ENCODE results near the gene SCFD2. TPM values are rescaled to one million over a fixed set of nuclear protein-coding genes. Genes with fewer than 3 reads are reported as not detected.
"Not testable (repeated sequence)": the region's sequence is repeated elsewhere in the genome, so short reads cannot be mapped to it uniquely, and the experiment has no call there.

Gene SCFD2
- total RNA-seq, 3 donors from 2014 or later = 22.8 to 33.8 (median 25.0) TPM

DNA sequence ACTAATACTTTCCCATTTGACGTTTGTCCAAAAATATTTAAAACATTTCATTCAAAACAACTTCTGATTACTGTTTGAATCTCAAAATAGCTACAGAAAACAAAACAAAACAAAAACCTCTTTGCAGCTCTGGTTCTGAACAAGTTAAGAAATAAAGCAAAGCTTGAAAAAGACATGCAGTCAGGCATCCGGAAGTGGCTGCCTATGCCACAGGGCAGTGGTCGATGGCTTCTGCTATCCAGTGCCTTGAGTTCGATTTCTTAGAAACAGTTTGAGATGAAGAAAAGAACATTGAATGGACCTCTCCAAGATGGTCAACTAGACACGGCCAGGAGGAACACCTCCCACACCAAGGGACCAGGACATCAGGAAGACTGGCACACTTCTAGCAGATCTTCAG, 125.3 kb downstream of the SCFD2 start:
- peaks cover 1 to 10% of the 10 kb centered on the region in 2 donors for H3K9me3 ChIP-seq
- H3K4me1 ChIP-seq = no peaks in the 10 kb centered on the region
- TF ChIP-seq POLR2A (IDR thresholded peaks at IDR 0.05) (no peak), POLR2AphosphoS5 (IDR thresholded peaks at IDR 0.05) (no peak)
- TF ChIP-seq, protein P1, sequence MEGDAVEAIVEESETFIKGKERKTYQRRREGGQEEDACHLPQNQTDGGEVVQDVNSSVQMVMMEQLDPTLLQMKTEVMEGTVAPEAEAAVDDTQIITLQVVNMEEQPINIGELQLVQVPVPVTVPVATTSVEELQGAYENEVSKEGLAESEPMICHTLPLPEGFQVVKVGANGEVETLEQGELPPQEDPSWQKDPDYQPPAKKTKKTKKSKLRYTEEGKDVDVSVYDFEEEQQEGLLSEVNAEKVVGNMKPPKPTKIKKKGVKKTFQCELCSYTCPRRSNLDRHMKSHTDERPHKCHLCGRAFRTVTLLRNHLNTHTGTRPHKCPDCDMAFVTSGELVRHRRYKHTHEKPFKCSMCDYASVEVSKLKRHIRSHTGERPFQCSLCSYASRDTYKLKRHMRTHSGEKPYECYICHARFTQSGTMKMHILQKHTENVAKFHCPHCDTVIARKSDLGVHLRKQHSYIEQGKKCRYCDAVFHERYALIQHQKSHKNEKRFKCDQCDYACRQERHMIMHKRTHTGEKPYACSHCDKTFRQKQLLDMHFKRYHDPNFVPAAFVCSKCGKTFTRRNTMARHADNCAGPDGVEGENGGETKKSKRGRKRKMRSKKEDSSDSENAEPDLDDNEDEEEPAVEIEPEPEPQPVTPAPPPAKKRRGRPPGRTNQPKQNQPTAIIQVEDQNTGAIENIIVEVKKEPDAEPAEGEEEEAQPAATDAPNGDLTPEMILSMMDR (IDR thresholded peaks at IDR 0.05) = no peak
- no peak for DNase-seq (ENCODE audit: low spot score in 2 of 2)
- no peak overlapping the region for H3K27ac ChIP-seq
- intact Hi-C loops (cut with DNase I; ENCODE audit: low total_unique reads) = no loop called here
- H3K27me3 ChIP-seq = no peaks in the 10 kb centered on the region
- no peaks in the 10 kb centered on the region for H3K36me3 ChIP-seq
- no peak overlapping the region for H3K4me3 ChIP-seq

DNA sequence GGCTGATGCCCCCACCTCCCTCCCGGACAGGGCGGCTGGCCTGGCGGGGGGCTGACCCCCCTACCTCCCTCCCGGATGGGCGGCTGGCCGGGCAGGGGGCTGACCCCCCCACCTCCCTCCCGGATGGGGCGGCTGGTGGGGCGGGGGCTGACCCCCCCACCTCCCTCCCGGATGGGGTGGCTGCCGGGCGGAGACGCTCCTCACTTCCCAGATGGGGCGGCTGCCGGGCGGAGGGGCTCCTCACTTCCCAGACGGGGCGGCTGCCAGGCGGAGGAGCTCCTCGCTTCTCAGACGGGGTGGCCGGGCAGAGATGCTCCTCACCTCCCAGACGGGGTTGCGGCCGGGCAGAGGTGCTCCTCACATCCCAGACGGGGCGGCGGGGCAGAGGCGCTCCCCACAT, 127.5 kb downstream of the SCFD2 start:
- H3K4me1 ChIP-seq; H3K27ac ChIP-seq; H3K36me3 ChIP-seq; H3K27me3 ChIP-seq; H3K9me3 ChIP-seq; intact Hi-C loops (cut with DNase I; ENCODE audit: low total_unique reads); H3K4me3 ChIP-seq; DNase-seq (ENCODE audit: low spot score in 2 of 2): not testable (repeated sequence)

DNA sequence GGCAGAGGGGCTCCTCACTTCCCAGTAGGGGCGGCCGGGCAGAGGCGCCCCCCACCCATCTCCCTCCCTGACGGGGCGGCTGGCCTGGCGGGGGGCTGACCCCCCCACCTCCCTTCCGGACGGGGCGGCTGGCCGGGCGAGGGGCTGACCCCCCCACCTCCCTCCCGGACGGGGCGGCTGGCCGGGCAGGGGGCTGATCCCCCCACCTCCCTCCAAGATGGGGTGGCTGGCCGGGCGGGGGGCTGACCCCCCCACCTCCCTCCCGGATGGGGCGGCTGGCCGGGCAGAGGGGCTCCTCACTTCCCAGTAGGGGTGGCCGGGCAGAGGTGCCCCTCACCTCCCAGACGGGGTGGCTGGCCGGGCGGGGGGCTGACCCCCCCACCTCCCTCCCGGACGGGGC, 128.1 kb downstream of the SCFD2 start:
- H3K4me1 ChIP-seq; H3K27me3 ChIP-seq; H3K9me3 ChIP-seq; intact Hi-C loops (cut with DNase I; ENCODE audit: low total_unique reads); H3K4me3 ChIP-seq; H3K27ac ChIP-seq; H3K36me3 ChIP-seq; DNase-seq (ENCODE audit: low spot score in 2 of 2): not testable (repeated sequence)

DNA sequence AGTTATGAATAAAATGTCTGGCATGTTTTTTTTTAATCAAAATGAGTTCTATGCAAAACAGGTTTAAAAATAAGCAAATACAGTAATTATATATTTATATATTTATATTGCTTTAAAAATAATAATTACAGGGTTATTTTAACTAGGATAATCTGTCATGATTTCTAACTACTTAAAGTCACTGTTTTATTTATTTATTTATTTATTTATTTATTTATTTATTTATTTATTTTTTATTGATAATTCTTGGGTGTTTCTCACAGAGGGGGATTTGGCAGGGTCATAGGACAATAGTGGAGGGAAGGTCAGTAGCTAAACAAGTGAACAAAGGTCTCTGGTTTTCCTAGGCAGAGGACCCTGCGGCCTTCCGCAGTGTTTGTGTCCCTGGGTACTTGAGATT, 129.2 kb downstream of the SCFD2 start:
- H3K9me3 ChIP-seq; DNase-seq (ENCODE audit: low spot score in 2 of 2); intact Hi-C loops (cut with DNase I; ENCODE audit: low total_unique reads); H3K36me3 ChIP-seq; H3K4me3 ChIP-seq; H3K27me3 ChIP-seq; H3K27ac ChIP-seq; H3K4me1 ChIP-seq: not testable (repeated sequence)

DNA sequence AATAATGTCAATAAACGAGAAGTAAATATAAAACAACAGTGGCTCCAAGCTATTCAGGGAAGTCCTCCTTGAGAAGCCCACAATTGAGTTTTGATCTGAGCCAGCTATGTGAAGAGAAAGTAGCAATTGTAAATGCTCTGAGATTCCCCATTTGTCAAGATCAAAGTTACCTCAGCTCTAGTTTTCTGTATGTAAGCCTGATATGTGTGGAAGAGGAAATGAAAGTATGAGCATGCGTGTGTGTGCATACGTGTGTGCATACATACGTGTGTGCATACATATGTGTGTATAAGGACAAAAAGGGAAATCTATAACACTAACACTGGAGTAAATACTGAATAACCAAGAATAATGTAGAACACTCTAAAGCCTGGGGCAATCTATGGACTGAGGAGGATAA, 130.3 kb downstream of the SCFD2 start:
- intact Hi-C loops (cut with DNase I; ENCODE audit: low total_unique reads) = no loop called here
- no peak overlapping the region for H3K27ac ChIP-seq
- DNase-seq (ENCODE audit: low spot score in 2 of 2) = no peak
- H3K36me3 ChIP-seq = no peaks in the 10 kb centered on the region
- TF ChIP-seq POLR2A (IDR thresholded peaks at IDR 0.05) = no peak
- TF ChIP-seq, protein P1 (IDR thresholded peaks at IDR 0.05) = no peak
- TF ChIP-seq POLR2AphosphoS5 (IDR thresholded peaks at IDR 0.05) = no peak
- no peaks in the 10 kb centered on the region for H3K4me1 ChIP-seq
- H3K4me3 ChIP-seq = no peak overlapping the region
- no peaks in the 10 kb centered on the region for H3K27me3 ChIP-seq
- no peaks in the 10 kb centered on the region for H3K9me3 ChIP-seq

DNA sequence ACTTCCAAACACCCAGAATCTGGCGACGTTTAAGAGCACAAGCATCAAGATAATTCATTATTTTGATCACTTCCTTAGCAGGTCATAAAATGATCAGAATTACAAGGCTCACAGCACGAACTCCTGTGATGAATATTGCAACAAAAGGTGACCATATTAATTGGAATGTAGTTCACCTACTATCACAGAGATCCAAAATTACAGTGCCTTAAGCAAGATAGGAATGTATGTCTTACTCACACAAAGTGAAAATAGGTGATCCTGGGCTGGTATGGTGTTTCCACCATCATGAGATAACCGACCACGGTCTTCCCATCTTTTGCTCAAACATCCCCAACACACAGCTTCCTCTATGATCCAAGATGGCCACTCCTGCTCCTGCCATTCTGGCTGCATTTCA, 131.2 kb downstream of the SCFD2 start:
- no peaks in the 10 kb centered on the region for H3K27me3 ChIP-seq
- H3K4me1 ChIP-seq = no peaks in the 10 kb centered on the region
- TF ChIP-seq POLR2AphosphoS5 (IDR thresholded peaks at IDR 0.05) (no peak), POLR2A (IDR thresholded peaks at IDR 0.05) (no peak)
- TF ChIP-seq, protein P1 (IDR thresholded peaks at IDR 0.05) = no peak
- no peaks in the 10 kb centered on the region for H3K36me3 ChIP-seq
- H3K9me3 ChIP-seq = no peaks in the 10 kb centered on the region
- H3K27ac ChIP-seq = no peak overlapping the region
- no peak for DNase-seq (ENCODE audit: low spot score in 2 of 2)
- H3K4me3 ChIP-seq = no peak overlapping the region
- intact Hi-C loops (cut with DNase I; ENCODE audit: low total_unique reads) = no loop called here

DNA sequence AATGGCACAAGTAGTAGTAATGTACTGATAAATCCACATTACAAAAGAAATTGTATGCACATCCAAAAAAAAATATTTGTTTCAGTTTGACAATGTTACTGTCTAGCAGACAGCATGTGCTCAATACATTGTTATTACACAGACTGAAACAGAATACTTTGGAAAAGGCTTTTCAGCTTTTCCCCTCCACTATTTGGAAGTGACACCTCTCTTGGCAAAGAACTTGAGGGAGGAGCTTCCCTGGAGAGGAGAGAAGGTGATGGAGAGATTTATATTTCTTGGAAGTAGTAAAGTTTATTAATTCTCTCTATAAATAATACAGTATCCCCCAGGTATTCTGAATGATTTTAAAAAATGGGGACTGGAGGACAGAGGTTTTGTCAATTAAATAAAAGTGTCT, 131.8 kb downstream of the SCFD2 start:
- no peaks in the 10 kb centered on the region for H3K4me1 ChIP-seq
- H3K27me3 ChIP-seq = no peaks in the 10 kb centered on the region
- H3K9me3 ChIP-seq = no peaks in the 10 kb centered on the region
- no peak overlapping the region for H3K4me3 ChIP-seq
- H3K27ac ChIP-seq = no peak overlapping the region
- no peak for DNase-seq (ENCODE audit: low spot score in 2 of 2)
- TF ChIP-seq POLR2A (IDR thresholded peaks at IDR 0.05) (no peak), POLR2AphosphoS5 (IDR thresholded peaks at IDR 0.05) (no peak)
- TF ChIP-seq, protein P1 (IDR thresholded peaks at IDR 0.05) = no peak
- H3K36me3 ChIP-seq = no peaks in the 10 kb centered on the region
- intact Hi-C loops (cut with DNase I; ENCODE audit: low total_unique reads) = no loop called here
